Stimulated activated CD4-positive, alpha-beta T cell treated with anti-CD3 and anti-CD28 coated beads, Interleukin-4, amount 100 ng/mL, for 4 hours (primary cell): Measurements from ENCODE around the gene FKBP5.
"Not testable (repeated sequence)": the region's sequence is repeated elsewhere in the genome, so short reads cannot be mapped to it uniquely, and the experiment has no call there.

ENCODE experiments used
- DNase-seq, 2 experiments: peaks; one replicate each; pipeline ENCODE4 v3.0.0-alpha.2; 2020

Gene FKBP5

GRCh38 chr6:35582315-35582714, 106.4 kb downstream of the FKBP5 start:
- DNase-seq = no peak

- DNase-seq = no peak
Observed at GRCh38 chr6:35581633-35582032, 107.1 kb downstream of the FKBP5 start.

GRCh38 chr6:35580836-35581235, 107.9 kb downstream of the FKBP5 start:
- no peak for DNase-seq

- no peak for DNase-seq
Observed at GRCh38 chr6:35576682-35577081, 112.0 kb downstream of the FKBP5 start.

- DNase-seq = no peak
Observed at GRCh38 chr6:35573495-35574110, 115.1 kb downstream of the FKBP5 start.

GRCh38 chr6:35570885-35571330, 117.8 kb downstream of the FKBP5 start:
- not testable (repeated sequence) for DNase-seq

- DNase-seq = peak; percentile 4 to 32
Observed at GRCh38 chr6:35569011-35569461, 119.7 kb downstream of the FKBP5 start.

GRCh38 chr6:35566794-35567193, 121.9 kb downstream of the FKBP5 start:
- no peak for DNase-seq

- DNase-seq = no peak
Observed at GRCh38 chr6:35564733-35565132, 124.0 kb downstream of the FKBP5 start.

- no peak for DNase-seq
Observed at GRCh38 chr6:35562060-35562459, 126.7 kb downstream of the FKBP5 start.

- no peak for DNase-seq
Observed at GRCh38 chr6:35561113-35561512, 127.6 kb downstream of the FKBP5 start.

- DNase-seq = no peak
Observed at GRCh38 chr6:35558571-35558970, 130.1 kb downstream of the FKBP5 start.

GRCh38 chr6:35557239-35557638, 131.5 kb downstream of the FKBP5 start:
- no peak for DNase-seq

- no peak for DNase-seq
Observed at GRCh38 chr6:35554811-35555210, 133.9 kb downstream of the FKBP5 start.

GRCh38 chr6:35553315-35553714, 135.4 kb downstream of the FKBP5 start:
- DNase-seq = no peak

- peak; percentile 43 to 50 for DNase-seq
Observed at GRCh38 chr6:35552285-35552917, 136.3 kb downstream of the FKBP5 start.

GRCh38 chr6:35550437-35550836, 138.3 kb downstream of the FKBP5 start:
- DNase-seq = no peak

- DNase-seq = no peak
Observed at GRCh38 chr6:35547676-35548075, 141.0 kb downstream of the FKBP5 start.

GRCh38 chr6:35544769-35545361, 143.8 kb downstream of the FKBP5 start:
- DNase-seq = no peak

- DNase-seq = no peak
Observed at GRCh38 chr6:35543459-35544193, 145.1 kb downstream of the FKBP5 start.

GRCh38 chr6:35541836-35542235, 146.9 kb downstream of the FKBP5 start:
- DNase-seq = no peak

- no peak for DNase-seq
Observed at GRCh38 chr6:35539223-35539622, 149.5 kb downstream of the FKBP5 start.

- not testable (repeated sequence) for DNase-seq
Observed at GRCh38 chr6:35535847-35536246, 152.9 kb downstream of the FKBP5 start.
